ENCODE results near the gene ZNF286A.
"Not testable (repeated sequence)": the region's sequence is repeated elsewhere in the genome, so short reads cannot be mapped to it uniquely, and the experiment has no call there.

The ZNF286A gene

GRCh38 chr17:15699413-15699924 lies at the start of gene ZNF286A:
TSS of gene ZNF286A (plus strand) at chr17:15699752. CDS start at chr17:15700330, 578 bp downstream.
- H3K27ac ChIP-seq (ENCODE audit: low read depth, low read length); H3K36me3 ChIP-seq (ENCODE audit: insufficient read depth, low read length); H3K27me3 ChIP-seq (ENCODE audit: insufficient read depth, low read length); H3K79me2 ChIP-seq (ENCODE audit: control insufficient read depth, insufficient read depth, low read length, unreplicated experiment); H3K4me1 ChIP-seq (ENCODE audit: control insufficient read depth, insufficient read depth, low read length, unreplicated experiment): not testable (repeated sequence)
- H2AFZ ChIP-seq (ENCODE audit: low read length, unreplicated experiment): peak within 1 kb of the TSS; percentile 44
- peak within 1 kb of the TSS; percentile 80 for H3K4me3 ChIP-seq (ENCODE audit: low read depth, low read length)

GRCh38 chr17:15649861-15650421 lies 49.6 kb upstream of the ZNF286A start:
- peaks cover 32% of the 10 kb centered on the region for H3K79me2 ChIP-seq (ENCODE audit: control insufficient read depth, insufficient read depth, low read length, unreplicated experiment)

GRCh38 chr17:15650741-15651582 lies 48.6 kb upstream of the ZNF286A start:
- Histone ChIP-seq H3K27ac (ENCODE audit: low read depth, low read length) (peak overlapping the region; percentile 59; the same call in 1 of the 2 replicates), H2AFZ (ENCODE audit: low read length, unreplicated experiment) (peak overlapping the region; percentile 13)

More at GRCh38 chr17:15649861-15650421, 49.6 kb upstream of the ZNF286A start:
- Histone ChIP-seq H3K27ac (ENCODE audit: low read depth, low read length) (peak overlapping the region; percentile 59), H3K27me3 (ENCODE audit: insufficient read depth, low read length) (no peaks in the 10 kb centered on the region), H3K36me3 (ENCODE audit: insufficient read depth, low read length) (no peaks in the 10 kb centered on the region), H2AFZ (ENCODE audit: low read length, unreplicated experiment) (peak overlapping the region; percentile 13), H3K4me3 (ENCODE audit: low read depth, low read length) (peak overlapping the region; percentile 86), H3K4me1 (ENCODE audit: control insufficient read depth, insufficient read depth, low read length, unreplicated experiment) (peaks cover 42% of the 10 kb centered on the region)

GRCh38 chr17:15651583-15652110 lies 47.9 kb upstream of the ZNF286A start:
- peak overlapping the region; percentile 86 for H3K4me3 ChIP-seq (ENCODE audit: low read depth, low read length)
- H3K27me3 ChIP-seq (ENCODE audit: insufficient read depth, low read length): no peaks in the 10 kb centered on the region
- H3K36me3 ChIP-seq (ENCODE audit: insufficient read depth, low read length): no peaks in the 10 kb centered on the region
- peaks cover 27% of the 10 kb centered on the region for H3K4me1 ChIP-seq (ENCODE audit: control insufficient read depth, insufficient read depth, low read length, unreplicated experiment)
- H2AFZ ChIP-seq (ENCODE audit: low read length, unreplicated experiment): no peak overlapping the region
- H3K27ac ChIP-seq (ENCODE audit: low read depth, low read length): peak overlapping the region; percentile 67
- peaks cover 32% of the 10 kb centered on the region for H3K79me2 ChIP-seq (ENCODE audit: control insufficient read depth, insufficient read depth, low read length, unreplicated experiment)

More at GRCh38 chr17:15650741-15651582, 48.6 kb upstream of the ZNF286A start:
- peaks cover 33% of the 10 kb centered on the region for H3K4me1 ChIP-seq (ENCODE audit: control insufficient read depth, insufficient read depth, low read length, unreplicated experiment)
- H3K4me3 ChIP-seq (ENCODE audit: low read depth, low read length): peak overlapping the region; percentile 86
- H3K79me2 ChIP-seq (ENCODE audit: control insufficient read depth, insufficient read depth, low read length, unreplicated experiment): peaks cover 32% of the 10 kb centered on the region
- no peaks in the 10 kb centered on the region for H3K27me3 ChIP-seq (ENCODE audit: insufficient read depth, low read length)
- H3K36me3 ChIP-seq (ENCODE audit: insufficient read depth, low read length): no peaks in the 10 kb centered on the region

- Histone ChIP-seq H3K27ac (ENCODE audit: low read depth, low read length) (no peak overlapping the region), H3K36me3 (ENCODE audit: insufficient read depth, low read length) (peaks cover 3% of the 10 kb centered on the region; the same call in 1 of the 2 replicates)
Observed at GRCh38 chr17:15652960-15653359, 46.6 kb upstream of the ZNF286A start.

GRCh38 chr17:15654401-15654800 lies 45.2 kb upstream of the ZNF286A start:
- not testable (repeated sequence) for H2AFZ ChIP-seq (ENCODE audit: low read length, unreplicated experiment); H3K27ac ChIP-seq (ENCODE audit: low read depth, low read length); H3K27me3 ChIP-seq (ENCODE audit: insufficient read depth, low read length); H3K36me3 ChIP-seq (ENCODE audit: insufficient read depth, low read length); H3K4me3 ChIP-seq (ENCODE audit: low read depth, low read length)
- peaks cover 13% of the 10 kb centered on the region for H3K4me1 ChIP-seq (ENCODE audit: control insufficient read depth, insufficient read depth, low read length, unreplicated experiment)
- H3K79me2 ChIP-seq (ENCODE audit: control insufficient read depth, insufficient read depth, low read length, unreplicated experiment): peaks cover 20% of the 10 kb centered on the region

More at GRCh38 chr17:15652960-15653359, 46.6 kb upstream of the ZNF286A start:
- Histone ChIP-seq H3K79me2 (ENCODE audit: control insufficient read depth, insufficient read depth, low read length, unreplicated experiment) (peaks cover 32% of the 10 kb centered on the region), H3K4me1 (ENCODE audit: control insufficient read depth, insufficient read depth, low read length, unreplicated experiment) (peaks cover 25% of the 10 kb centered on the region), H2AFZ (ENCODE audit: low read length, unreplicated experiment) (no peak overlapping the region), H3K4me3 (ENCODE audit: low read depth, low read length) (no peak overlapping the region), H3K27me3 (ENCODE audit: insufficient read depth, low read length) (no peaks in the 10 kb centered on the region)

GRCh38 chr17:15654886-15655561 lies 44.5 kb upstream of the ZNF286A start:
- no peak overlapping the region for H3K4me3 ChIP-seq (ENCODE audit: low read depth, low read length)
- H2AFZ ChIP-seq (ENCODE audit: low read length, unreplicated experiment): no peak overlapping the region
- peaks cover 3% of the 10 kb centered on the region; the same call in 1 of the 2 replicates for H3K36me3 ChIP-seq (ENCODE audit: insufficient read depth, low read length)
- no peaks in the 10 kb centered on the region for H3K27me3 ChIP-seq (ENCODE audit: insufficient read depth, low read length)
- H3K4me1 ChIP-seq (ENCODE audit: control insufficient read depth, insufficient read depth, low read length, unreplicated experiment): peaks cover 7% of the 10 kb centered on the region
- H3K27ac ChIP-seq (ENCODE audit: low read depth, low read length): no peak overlapping the region
- peaks cover 13% of the 10 kb centered on the region for H3K79me2 ChIP-seq (ENCODE audit: control insufficient read depth, insufficient read depth, low read length, unreplicated experiment)

- no peak overlapping the region for H3K27ac ChIP-seq (ENCODE audit: low read depth, low read length)
Observed at GRCh38 chr17:15657868-15658267, 41.7 kb upstream of the ZNF286A start.

GRCh38 chr17:15658296-15658695 lies 41.3 kb upstream of the ZNF286A start:
- Histone ChIP-seq H3K4me1 (ENCODE audit: control insufficient read depth, insufficient read depth, low read length, unreplicated experiment) (no peaks in the 10 kb centered on the region), H3K27me3 (ENCODE audit: insufficient read depth, low read length) (no peaks in the 10 kb centered on the region), H2AFZ (ENCODE audit: low read length, unreplicated experiment) (no peak overlapping the region), H3K27ac (ENCODE audit: low read depth, low read length) (no peak overlapping the region), H3K4me3 (ENCODE audit: low read depth, low read length) (no peak overlapping the region), H3K79me2 (ENCODE audit: control insufficient read depth, insufficient read depth, low read length, unreplicated experiment) (no peaks in the 10 kb centered on the region), H3K36me3 (ENCODE audit: insufficient read depth, low read length) (peaks cover 3% of the 10 kb centered on the region; the same call in 1 of the 2 replicates)

More at GRCh38 chr17:15657868-15658267, 41.7 kb upstream of the ZNF286A start:
- Histone ChIP-seq H3K36me3 (ENCODE audit: insufficient read depth, low read length) (peaks cover 3% of the 10 kb centered on the region; the same call in 1 of the 2 replicates), H3K4me3 (ENCODE audit: low read depth, low read length) (no peak overlapping the region), H3K79me2 (ENCODE audit: control insufficient read depth, insufficient read depth, low read length, unreplicated experiment) (no peaks in the 10 kb centered on the region), H3K4me1 (ENCODE audit: control insufficient read depth, insufficient read depth, low read length, unreplicated experiment) (no peaks in the 10 kb centered on the region), H3K27me3 (ENCODE audit: insufficient read depth, low read length) (no peaks in the 10 kb centered on the region), H2AFZ (ENCODE audit: low read length, unreplicated experiment) (no peak overlapping the region)

- no peak overlapping the region for H3K27ac ChIP-seq (ENCODE audit: low read depth, low read length)
- no peak overlapping the region for H2AFZ ChIP-seq (ENCODE audit: low read length, unreplicated experiment)
- H3K36me3 ChIP-seq (ENCODE audit: insufficient read depth, low read length): peaks cover 6% of the 10 kb centered on the region; the same call in 1 of the 2 replicates
- H3K4me3 ChIP-seq (ENCODE audit: low read depth, low read length): no peak overlapping the region
- H3K4me1 ChIP-seq (ENCODE audit: control insufficient read depth, insufficient read depth, low read length, unreplicated experiment): no peaks in the 10 kb centered on the region
- H3K79me2 ChIP-seq (ENCODE audit: control insufficient read depth, insufficient read depth, low read length, unreplicated experiment): no peaks in the 10 kb centered on the region
- H3K27me3 ChIP-seq (ENCODE audit: insufficient read depth, low read length): no peaks in the 10 kb centered on the region
Observed at GRCh38 chr17:15659236-15659635, 40.3 kb upstream of the ZNF286A start.
